Dedifferentiated amniotic fluid mesenchymal stem cell (primary cell): ENCODE measurements around the gene PRXL2A.

ENCODE experiments used
- DNase-seq: peaks from one replicate; pipeline ENCODE4 v3.0.0-alpha.2; 2016; ENCODE audit errors: extremely low spot score

Gene PRXL2A

GRCh38 chr10:80444646-80445319 lies 36.4 kb downstream of the PRXL2A start:
- DNase-seq, result peak; percentile 53

DNA sequence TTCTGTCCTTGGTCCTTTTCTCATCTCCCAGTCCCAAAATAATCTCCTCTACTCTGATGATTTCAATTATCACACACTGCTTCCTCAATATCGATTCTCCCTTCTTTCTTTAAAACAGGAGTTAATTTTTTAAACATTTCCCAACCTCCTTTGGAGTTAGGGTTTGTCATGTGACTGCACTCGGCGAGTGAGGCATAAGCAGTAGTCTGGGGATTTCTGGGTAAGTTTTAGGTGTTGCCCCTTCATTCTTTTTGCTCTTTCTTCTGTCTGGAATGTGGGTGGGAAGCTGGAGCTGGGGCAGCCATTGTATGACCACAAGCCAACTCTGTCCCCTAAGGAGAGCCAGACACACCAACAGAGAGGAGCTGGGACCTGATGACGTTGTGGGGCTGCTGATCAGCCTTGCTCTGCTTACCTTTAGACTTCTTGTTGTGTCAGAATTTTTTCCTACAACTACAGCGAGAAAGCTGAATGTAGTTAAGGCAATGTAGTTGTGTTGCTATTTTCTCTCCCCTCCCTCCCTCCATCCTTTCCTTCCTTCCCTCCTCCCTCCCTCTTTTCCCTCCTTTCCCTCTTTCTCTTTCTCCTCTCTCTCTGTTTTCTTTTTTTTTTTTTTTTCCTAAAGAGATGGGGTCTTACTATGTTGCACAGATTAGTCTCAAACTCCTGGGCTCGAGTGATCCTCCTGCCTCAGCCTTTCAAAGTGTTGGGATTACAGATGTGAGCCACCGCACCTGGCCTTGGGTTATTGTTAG lies 39.3 kb downstream of the PRXL2A start:
- DNase-seq, result no peak

DNA sequence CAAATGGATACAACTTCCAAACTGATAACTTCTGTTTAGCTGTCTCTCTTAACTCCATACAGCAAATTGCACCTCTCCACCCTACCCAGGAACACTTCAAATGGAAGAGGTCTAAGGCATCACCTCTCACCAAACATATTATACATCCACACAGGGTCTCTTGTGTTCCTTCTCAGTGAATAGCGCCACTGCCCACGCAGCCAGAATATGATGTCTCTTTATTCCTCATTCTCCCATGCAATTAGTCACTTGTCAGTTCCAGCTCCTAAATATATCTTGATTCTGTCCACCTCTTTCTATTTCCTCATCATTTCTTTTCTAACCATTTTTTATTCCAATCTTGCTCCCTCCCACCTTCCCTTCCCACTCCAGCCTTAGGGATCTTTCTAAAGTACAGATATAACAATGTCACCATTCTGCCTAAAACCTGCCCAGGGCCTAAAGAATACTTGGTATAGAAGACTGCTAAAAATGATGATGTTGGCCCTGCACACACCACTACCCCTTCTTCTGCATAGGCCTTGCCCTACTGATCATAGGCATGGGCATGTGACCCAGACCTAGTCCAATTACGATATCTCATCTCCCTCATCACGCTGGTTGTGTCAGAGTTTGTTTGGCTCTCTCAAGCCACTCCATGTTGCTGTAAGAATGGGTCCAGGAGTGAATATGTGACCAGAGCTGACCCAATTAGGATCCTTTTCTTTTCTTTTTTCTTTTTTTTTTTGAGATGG lies 40.0 kb downstream of the PRXL2A start:
- DNase-seq, result no peak

DNA sequence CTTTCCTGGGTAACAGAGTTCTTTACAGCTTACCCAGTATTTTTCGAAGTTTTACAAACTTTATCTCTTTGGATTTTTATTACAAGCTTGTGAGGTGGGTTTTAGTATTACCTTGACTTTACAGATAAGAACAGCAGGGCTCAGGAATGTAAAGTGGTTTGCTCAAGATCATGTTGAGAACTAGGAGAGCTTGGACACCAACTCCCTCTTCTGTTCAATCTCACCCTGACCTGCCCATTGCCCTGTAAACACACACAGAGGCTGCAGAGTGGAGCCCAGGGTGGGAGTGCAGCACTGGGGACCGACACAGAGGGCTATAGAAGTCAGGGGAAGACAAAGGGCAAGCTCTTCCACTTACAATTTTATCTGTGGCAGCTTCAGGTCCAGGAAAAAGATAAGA lies 41.2 kb downstream of the PRXL2A start:
- no peak for DNase-seq

- no peak for DNase-seq
These were observed 42.8 kb downstream of the PRXL2A start for GRCh38 chr10:80451132-80451531.

- DNase-seq, result no peak
These were observed 43.7 kb downstream of the PRXL2A start for GRCh38 chr10:80452069-80452468.

- no peak for DNase-seq
These were observed 44.3 kb downstream of the PRXL2A start for GRCh38 chr10:80452640-80453039.

DNA sequence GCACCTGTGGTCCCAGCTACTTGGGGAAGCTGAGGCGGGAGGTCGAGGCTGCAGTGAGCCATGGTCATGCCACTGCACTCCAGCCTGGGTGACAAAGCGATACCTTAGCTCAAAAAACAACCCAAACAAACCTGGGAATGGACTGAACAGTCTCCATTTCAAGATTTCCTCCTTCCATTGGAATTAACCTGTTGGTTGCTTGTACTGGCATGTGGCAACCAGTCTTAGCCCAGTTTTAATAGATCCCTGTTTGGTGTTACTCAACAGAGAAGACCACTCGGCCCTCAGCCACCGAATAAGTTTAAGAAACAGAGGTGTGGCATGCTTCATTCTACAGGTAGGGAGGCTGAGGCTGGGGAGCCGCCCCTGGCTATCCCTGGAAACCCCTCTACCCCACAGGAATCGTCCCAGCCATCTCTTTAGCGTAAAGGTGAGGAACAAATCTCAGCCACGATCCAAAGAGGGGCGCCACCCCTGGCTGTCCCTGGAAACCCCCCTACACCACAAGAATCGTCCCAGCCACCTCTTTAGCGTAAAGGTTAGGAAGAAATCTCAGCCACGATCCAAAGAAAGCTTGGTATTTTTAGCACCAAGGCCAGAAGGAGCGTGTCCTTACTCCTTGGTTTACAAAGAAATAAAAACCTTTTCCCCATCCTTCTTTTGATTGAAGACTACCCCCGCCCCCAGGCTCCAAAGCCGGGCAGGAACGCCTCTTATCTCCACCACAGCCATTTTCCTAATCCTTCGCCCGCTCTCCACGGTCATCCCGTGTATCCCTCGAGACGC lies 44.9 kb downstream of the PRXL2A start:
- no peak for DNase-seq

DNA sequence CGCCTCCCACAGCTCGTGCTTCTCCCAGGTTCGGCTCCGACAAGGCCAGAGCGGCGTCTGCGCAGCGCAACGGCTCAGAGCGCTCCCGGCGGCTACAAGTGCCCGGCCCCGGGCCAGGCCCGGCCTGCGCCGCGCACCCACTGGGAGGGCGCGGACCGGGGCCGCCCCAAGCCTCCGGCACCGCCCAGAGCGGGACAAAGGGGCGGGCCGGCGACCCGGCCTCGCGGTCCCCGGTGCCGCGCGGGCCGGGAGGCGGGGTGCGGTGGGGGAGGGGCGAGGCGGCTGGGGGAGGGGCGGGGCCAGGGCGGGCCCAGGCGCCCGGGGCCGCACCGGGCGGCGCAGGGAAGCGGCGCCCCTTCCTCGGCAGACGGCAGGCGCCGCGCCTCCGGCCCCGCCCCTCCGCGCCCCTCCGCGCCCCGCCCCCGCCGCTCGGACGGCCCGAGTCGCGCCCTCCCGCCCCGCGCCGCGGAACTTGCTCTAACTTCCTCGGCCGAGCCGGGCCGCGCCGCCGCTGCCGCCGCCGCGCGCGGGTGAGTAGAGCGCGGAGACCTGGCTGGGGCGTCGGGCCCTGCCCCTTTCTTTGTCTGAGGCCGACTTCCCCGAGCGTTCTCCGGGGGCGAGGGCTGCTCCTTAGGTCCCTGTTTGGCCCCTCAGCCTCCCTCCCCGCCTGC lies 45.6 kb downstream of the PRXL2A start, which contains the start of gene TSPAN14:
Gene TSPAN14, plus strand, starts transcription at position 469 of the 671 bp plus-strand sequence. CDS start 34,924 bp downstream, outside the sequence.
- DNase-seq, result peak; percentile 69

GRCh38 chr10:80454513-80455460 lies 46.4 kb downstream of the PRXL2A start:
- DNase-seq, result no peak

- no peak for DNase-seq
These were observed 47.4 kb downstream of the PRXL2A start for GRCh38 chr10:80455461-80456349.

- DNase-seq, result no peak
These were observed 49.4 kb downstream of the PRXL2A start for GRCh38 chr10:80457554-80458262.

DNA sequence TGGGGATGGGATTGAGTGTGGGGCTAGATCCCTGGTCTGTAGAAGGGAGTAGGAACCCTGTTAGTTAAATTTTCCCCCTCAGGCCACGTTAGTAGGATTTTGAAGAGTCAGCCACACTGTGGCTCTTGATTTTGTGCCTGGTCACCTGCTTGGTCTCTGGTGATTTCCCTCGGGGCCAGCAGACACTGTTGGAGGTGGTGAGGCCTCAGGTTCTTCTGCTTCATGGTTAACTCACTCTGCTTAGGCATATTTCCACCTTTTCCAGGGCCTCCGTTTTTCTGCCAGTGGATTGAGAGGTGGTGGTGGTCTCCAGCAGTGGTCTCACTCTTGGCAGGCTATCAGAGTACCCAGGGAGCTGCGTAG lies 49.9 kb downstream of the PRXL2A start:
- DNase-seq, result no peak

- DNase-seq, result no peak
These were observed 50.3 kb downstream of the PRXL2A start for GRCh38 chr10:80458638-80459037.

DNA sequence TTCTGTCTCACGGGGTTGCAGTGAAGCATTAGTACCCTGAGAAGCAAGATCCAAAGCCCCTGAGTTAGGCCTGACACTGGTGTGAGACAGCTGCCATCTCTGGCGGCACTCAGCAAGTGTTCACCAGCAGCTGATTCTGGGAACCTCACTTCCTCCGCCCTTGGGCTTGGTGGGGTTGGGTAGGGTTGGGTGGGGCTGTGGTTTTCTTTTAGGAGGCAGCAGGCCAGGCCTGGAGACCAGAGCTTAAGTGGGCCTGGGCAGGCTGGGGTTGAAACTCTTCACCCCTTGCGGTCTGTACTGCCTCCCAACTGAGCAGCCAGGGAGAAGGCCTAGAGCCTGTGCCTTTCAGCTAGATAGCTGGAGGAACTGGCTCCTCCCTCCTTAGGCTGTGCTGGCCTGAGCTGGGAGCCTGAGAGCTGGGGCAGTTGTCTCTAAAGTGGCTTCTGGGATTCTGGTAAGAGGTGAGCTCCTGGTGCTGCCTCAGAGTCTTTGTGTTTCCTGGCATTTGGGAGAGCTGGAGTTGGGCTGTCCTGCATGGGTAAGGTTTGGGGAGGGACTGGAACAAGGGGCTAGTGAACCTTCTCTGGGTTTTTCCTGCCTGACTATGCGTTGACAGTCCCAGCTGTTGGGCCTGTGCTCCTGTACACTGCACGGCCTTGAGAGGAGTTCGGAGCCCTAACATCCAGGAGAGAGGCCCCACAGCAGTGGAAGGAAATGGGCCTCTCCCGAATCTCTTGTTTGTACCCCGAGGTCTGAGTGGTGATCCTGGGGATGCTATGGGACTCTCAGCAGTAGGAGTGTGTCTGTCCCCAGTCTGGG lies 50.9 kb downstream of the PRXL2A start:
- peak; percentile 76 for DNase-seq

DNA sequence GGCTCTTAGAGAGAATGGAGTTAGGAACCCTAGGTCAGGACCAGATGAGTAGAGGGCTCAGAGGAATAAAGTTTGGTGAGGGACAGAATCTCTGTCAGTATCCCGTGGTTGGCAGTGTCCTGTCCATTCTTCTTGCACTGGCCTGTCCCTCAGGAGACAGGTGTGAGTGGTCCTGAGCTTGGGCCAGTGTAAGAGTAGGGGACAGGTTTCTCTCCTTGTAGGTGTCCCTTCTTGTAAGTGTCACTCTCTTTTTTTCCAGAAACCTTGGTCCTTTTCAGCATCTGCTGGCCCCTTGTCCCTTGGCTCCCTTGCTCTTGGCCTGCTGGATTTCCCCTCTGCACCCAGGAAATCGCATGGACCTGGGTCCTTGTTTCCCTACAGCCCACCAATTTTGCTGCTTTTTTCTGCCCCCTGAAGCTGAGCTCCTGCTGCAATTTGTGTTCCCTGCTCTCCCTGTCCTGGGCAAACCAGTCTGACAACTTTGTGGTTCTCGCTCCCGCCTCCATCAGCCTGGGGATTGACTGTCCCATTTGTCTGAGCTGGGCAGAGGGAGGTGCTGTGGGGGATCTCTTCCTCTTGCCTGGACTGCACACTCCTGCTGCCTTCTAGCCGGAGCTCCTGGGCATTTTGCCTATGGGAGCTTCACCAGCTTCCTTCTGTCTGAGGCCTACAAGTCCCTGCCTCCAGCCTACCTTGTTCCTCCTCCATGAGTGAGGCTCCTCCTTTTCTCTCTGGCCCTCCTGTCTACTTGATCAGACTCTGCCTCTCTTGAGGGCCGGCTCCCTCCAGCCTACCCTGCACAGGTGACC lies 52.3 kb downstream of the PRXL2A start:
- DNase-seq, result no peak
